NCI-H2227 (cell line): ENCODE results near the gene ALDH16A1.

Experiments
- DNase-seq: peaks from one replicate; lab custom pipeline; 2025; ENCODE audit not compliant: unreplicated experiment; lab: John Stamatoyannopoulos, UW

ALDH16A1 gene

DNA sequence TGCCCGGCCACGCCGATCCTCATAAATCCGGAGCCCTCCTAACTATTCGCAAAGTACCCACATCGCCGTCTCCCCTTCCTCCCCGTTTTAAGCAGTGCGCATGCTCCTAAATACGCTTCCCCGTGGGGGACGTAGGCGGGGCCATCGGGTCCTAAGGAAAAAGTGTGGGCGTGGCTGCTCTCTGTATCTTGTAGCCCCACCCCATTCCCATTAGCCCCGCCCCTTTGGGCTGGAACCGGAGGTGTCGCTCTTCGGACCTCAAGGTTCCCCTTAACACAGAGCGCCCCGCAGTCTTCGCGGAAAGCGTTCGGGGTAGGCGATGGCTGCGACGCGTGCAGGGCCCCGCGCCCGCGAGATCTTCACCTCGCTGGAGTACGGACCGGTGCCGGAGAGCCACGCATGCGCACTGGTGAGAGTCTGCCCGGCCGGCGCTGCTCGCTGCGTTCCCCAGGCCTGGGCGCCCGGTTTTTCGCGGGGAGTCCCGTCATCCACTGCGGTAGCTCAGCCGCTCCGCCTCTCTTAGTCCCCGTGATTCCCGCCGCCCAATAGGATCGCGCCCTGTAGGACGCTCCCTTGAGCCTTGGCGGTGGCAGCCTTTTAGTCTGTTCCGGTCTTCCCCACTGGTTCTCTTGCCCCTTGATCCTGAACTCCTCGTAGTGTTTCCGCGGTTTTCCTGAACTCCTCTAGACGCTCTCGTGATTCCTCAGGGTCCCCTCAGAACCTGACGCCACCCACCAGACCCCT lies at the start of gene ALDH16A1:
ALDH16A1 (plus strand) TSS at position 213 of the 744 bp plus-strand sequence; CDS start at position 320, 107 bp downstream.
- DNase-seq, result peak; percentile 96

GRCh38 chr19:49403404-49404187 lies 49.4 kb upstream of the ALDH16A1 start:
- DNase-seq, result no peak

- DNase-seq, result no peak
These were observed 45.9 kb upstream of the ALDH16A1 start for GRCh38 chr19:49407079-49407478.

DNA sequence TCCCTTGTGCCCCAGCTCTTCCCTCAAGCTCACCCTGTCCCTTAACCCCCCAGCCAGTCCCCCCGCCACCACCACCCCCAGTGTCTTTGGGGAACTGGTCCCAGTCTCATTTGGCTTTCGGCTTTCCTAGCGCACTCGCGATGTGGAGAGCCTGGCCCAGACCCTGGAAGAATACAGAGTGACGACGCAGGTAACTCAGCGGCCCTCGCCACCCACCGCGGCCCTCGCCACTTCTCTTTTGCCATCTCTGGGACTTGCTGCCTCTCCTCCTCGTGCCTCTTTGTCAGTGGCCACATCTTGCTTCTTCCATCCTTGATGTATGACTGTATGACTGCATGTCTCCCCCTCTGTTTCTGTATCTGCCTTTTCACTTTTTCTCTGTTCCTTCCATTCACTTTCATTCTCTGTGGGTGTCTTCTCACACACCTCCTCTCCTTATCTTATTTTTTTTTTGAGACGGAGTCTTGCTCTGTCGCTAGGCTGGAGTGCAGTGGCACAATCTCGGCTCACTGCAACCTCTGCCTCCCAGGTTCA lies 45.5 kb upstream of the ALDH16A1 start:
- no peak for DNase-seq

- DNase-seq, result no peak
These were observed 44.1 kb upstream of the ALDH16A1 start for GRCh38 chr19:49408816-49409440.

GRCh38 chr19:49409441-49410029 lies 43.5 kb upstream of the ALDH16A1 start:
- DNase-seq, result no peak

GRCh38 chr19:49411681-49412326 lies 41.2 kb upstream of the ALDH16A1 start:
- no peak for DNase-seq

- peak; percentile 40 for DNase-seq
These were observed 39.7 kb upstream of the ALDH16A1 start for GRCh38 chr19:49413348-49413747.

DNA sequence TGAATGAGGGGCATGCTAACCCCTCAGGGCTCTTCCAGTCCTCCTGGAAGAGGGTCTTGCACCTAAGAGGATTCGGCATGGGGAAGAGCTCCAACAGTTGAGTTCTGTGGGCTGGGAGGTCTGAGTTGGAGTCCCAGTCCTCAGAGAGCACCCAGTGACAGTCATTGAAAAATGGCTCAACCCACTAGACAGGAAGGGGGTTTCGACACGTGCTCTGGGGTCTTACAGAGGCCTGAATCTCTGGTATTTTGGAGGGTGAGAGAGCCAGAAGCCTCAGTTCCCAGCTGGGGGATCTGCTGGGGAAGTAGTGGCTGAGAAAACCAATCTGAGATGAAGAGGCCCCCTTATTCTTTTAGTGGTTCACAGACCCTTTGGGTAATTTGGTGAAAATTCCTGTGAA lies 38.8 kb upstream of the ALDH16A1 start:
- DNase-seq, result no peak

- no peak for DNase-seq
These were observed 37.8 kb upstream of the ALDH16A1 start for GRCh38 chr19:49415102-49415809.

DNA sequence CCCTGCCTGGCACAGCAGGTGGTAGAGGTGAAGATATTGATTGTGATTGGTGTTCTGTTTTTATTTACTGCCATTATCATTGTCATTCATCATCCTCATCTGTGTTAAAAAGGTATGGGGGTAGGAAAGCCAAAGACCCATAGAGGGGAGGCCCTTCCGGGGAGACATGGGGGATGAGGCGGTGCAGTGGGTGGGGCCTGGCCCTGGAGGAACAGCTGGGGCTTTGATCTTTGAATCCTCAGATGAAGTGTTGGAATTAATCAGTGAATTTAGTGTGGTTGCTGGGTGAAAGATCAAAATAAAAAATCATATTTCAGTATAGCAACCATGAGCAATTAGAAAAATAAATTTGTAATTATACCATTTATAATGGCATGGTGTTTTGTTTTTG lies 37.2 kb upstream of the ALDH16A1 start:
- DNase-seq, result no peak

GRCh38 chr19:49417088-49417487 lies 35.9 kb upstream of the ALDH16A1 start:
- DNase-seq, result no peak

DNA sequence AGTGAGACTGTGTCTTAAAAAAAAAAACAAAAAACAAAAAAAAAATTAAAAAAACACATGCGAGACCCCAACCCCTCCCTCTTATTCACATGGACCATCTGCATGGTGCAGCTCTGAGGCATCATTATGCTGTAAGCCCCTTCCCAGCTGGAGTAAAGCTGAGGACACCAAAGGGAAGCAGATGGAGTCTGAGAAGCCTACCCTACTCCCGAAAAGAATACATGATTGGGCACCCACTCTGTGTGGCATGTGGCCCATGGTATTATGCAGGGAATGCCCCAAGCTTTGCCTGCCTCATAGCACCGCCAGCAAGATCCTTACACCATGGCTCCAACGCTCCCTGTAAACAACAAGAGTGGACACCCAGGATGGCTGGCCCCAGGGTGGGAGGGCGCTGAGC lies 34.5 kb upstream of the ALDH16A1 start:
- no peak for DNase-seq

- DNase-seq, result no peak
These were observed 33.9 kb upstream of the ALDH16A1 start for GRCh38 chr19:49419173-49419572.

- DNase-seq, result no peak
These were observed 32.8 kb upstream of the ALDH16A1 start for GRCh38 chr19:49420227-49420626.

GRCh38 chr19:49421039-49421877 lies 31.8 kb upstream of the ALDH16A1 start:
- peak; percentile 96 for DNase-seq

GRCh38 chr19:49421878-49422202 lies 31.2 kb upstream of the ALDH16A1 start:
- DNase-seq, result no peak

- peak; percentile 69 for DNase-seq
These were observed 30.5 kb upstream of the ALDH16A1 start for GRCh38 chr19:49422407-49423070.
